ENCODE data around the gene PC. TPM values are rescaled to one million over a fixed set of nuclear protein-coding genes. Genes with fewer than 3 reads are reported as not detected.
"Not testable (repeated sequence)": the region's sequence is repeated elsewhere in the genome, so short reads cannot be mapped to it uniquely, and the experiment has no call there.

The PC gene
- total and polyA plus RNA-seq, 9 donors = 4.2 to 27.5 (median 14.7) TPM

- TF ChIP-seq EP300 (IDR thresholded peaks at IDR 0.05) (no peak), CTCF (IDR thresholded peaks at IDR 0.05) (no peak), POLR2A (IDR thresholded peaks at IDR 0.05) (no peak)
- Histone ChIP-seq H3K36me3 (no peaks in the 10 kb centered on the region), H3K27ac (no peak overlapping the region), H3K9me3 (no peaks in the 10 kb centered on the region), H3K4me1 (ENCODE audit: insufficient read depth) (no peaks in the 10 kb centered on the region), H3K4me3 (no peak overlapping the region), H3K27me3 (no peaks in the 10 kb centered on the region)
- 87 to 95% (median 91%) methylated on average over 2 of the region's 2 CpGs for WGBS, 3 donors
- no peak for DNase-seq
- intact Hi-C loops (cut with DNase I) = no loop called here
Observed at GRCh38 chr11:66962247-66962646, 4.1 kb upstream of the PC start.

GRCh38 chr11:66961691-66962213 is 3.6 kb upstream of the PC start:
- H3K36me3 ChIP-seq; H3K4me1 ChIP-seq (ENCODE audit: insufficient read depth); H3K4me3 ChIP-seq; H3K9me3 ChIP-seq; intact Hi-C loops (cut with DNase I); H3K27me3 ChIP-seq; DNase-seq; H3K27ac ChIP-seq: not testable (repeated sequence)
- 80 to 86% (median 82%) methylated on average over 5 of the region's 5 CpGs for WGBS, 3 donors

- no peaks in the 10 kb centered on the region for H3K27me3 ChIP-seq
- H3K4me1 ChIP-seq (ENCODE audit: insufficient read depth) = no peaks in the 10 kb centered on the region
- H3K4me3 ChIP-seq = peak overlapping the region; percentile 18
- no peak for TF ChIP-seq CTCF (IDR thresholded peaks at IDR 0.05)
- TF ChIP-seq EP300 (IDR thresholded peaks at IDR 0.05) = no peak
- no peak for TF ChIP-seq POLR2A (IDR thresholded peaks at IDR 0.05)
- DNase-seq = no peak
- H3K9me3 ChIP-seq = no peaks in the 10 kb centered on the region
- H3K27ac ChIP-seq = peak overlapping the region in 1 of 2 donors; percentile 73
- intact Hi-C loops (cut with DNase I) = no loop called here
- no peaks in the 10 kb centered on the region for H3K36me3 ChIP-seq
- 9 to 18% (median 12%) methylated on average over 10 of the region's 10 CpGs for WGBS, 3 donors
Observed at GRCh38 chr11:66958956-66959274, 732 bp upstream of the PC start.

GRCh38 chr11:66957971-66958231 is 282 bp downstream of the PC start:
- Histone ChIP-seq H3K9me3 (no peaks in the 10 kb centered on the region), H3K36me3 (no peaks in the 10 kb centered on the region), H3K4me1 (ENCODE audit: insufficient read depth) (no peaks in the 10 kb centered on the region), H3K4me3 (peak overlapping the region; percentile 86), H3K27me3 (no peaks in the 10 kb centered on the region), H3K27ac (peak overlapping the region in 1 of 2 donors; percentile 63)
- DNase-seq = no peak
- no peak for TF ChIP-seq CTCF (IDR thresholded peaks at IDR 0.05)
- no peak for TF ChIP-seq POLR2A (IDR thresholded peaks at IDR 0.05)
- intact Hi-C loops (cut with DNase I) = no loop called here
- 1 to 4% (median 1%) methylated on average over 4 to 40 of the region's 40 CpGs for WGBS, 3 donors

- DNase-seq = no peak
- peak overlapping the region in 1 of 2 donors; percentile 63 for H3K27ac ChIP-seq
Observed at GRCh38 chr11:66956689-66957290, 1.4 kb downstream of the PC start.

More at GRCh38 chr11:66956689-66957290, 1.4 kb downstream of the PC start:
- 58 to 63% (median 61%) methylated on average over 7 of the region's 7 CpGs for WGBS, 3 donors
- Histone ChIP-seq H3K36me3 (no peaks in the 10 kb centered on the region), H3K27me3 (no peaks in the 10 kb centered on the region), H3K4me1 (ENCODE audit: insufficient read depth) (no peaks in the 10 kb centered on the region), H3K4me3 (no peak overlapping the region), H3K9me3 (no peaks in the 10 kb centered on the region)
- TF ChIP-seq CTCF (IDR thresholded peaks at IDR 0.05) (no peak), EP300 (IDR thresholded peaks at IDR 0.05) (no peak), POLR2A (IDR thresholded peaks at IDR 0.05) (no peak)
- intact Hi-C loops (cut with DNase I) = no loop called here

Measured in ovary (tissue), 9 donors.